Ureter (tissue), 1 donor: ENCODE results near the gene GP5. TPM values are rescaled to one million over a fixed set of nuclear protein-coding genes. Genes with fewer than 3 reads are reported as not detected.

ENCODE experiments used
- DNase-seq: peaks from one replicate; pipeline ENCODE4 v3.0.0-alpha.2; 2020; ENCODE audit warnings: low spot score
- total RNA-seq: library from RNA; stranded (reverse); gene quantifications from one replicate; pipeline ENCODE4 v1.2.4, GENCODE V29; 2023
- donor health status: DM: yes; HTN: yes; CAD: no.

The GP5 gene
- 0.21 TPM for total RNA-seq

GRCh38 chr3:194399166-194399565 lies at the start of gene GP5:
Gene GP5 (minus strand): TSS chr3:194399266. CDS start chr3:194398282, 984 bp downstream.
- no peak for DNase-seq

- DNase-seq: no peak
Observed at GRCh38 chr3:194447657-194448056, 48.6 kb upstream of the GP5 start.

- no peak for DNase-seq
Observed at GRCh38 chr3:194447161-194447560, 48.1 kb upstream of the GP5 start.

GRCh38 chr3:194446754-194447153 lies 47.7 kb upstream of the GP5 start:
- no peak for DNase-seq

GRCh38 chr3:194446172-194446571 lies 47.1 kb upstream of the GP5 start:
- no peak for DNase-seq

GRCh38 chr3:194443901-194444300 lies 44.8 kb upstream of the GP5 start:
- no peak for DNase-seq

- DNase-seq: no peak
Observed at GRCh38 chr3:194440756-194441155, 41.7 kb upstream of the GP5 start.

- DNase-seq: no peak
Observed at GRCh38 chr3:194439881-194440550, 41.0 kb upstream of the GP5 start.

- DNase-seq: no peak
Observed at GRCh38 chr3:194434503-194434902, 35.4 kb upstream of the GP5 start.

GRCh38 chr3:194431554-194431953 lies 32.5 kb upstream of the GP5 start:
- no peak for DNase-seq

GRCh38 chr3:194425399-194425798 lies 26.3 kb upstream of the GP5 start:
- DNase-seq: no peak

GRCh38 chr3:194424953-194425352 lies 25.9 kb upstream of the GP5 start:
- DNase-seq: no peak

GRCh38 chr3:194424373-194424772 lies 25.3 kb upstream of the GP5 start:
- no peak for DNase-seq

- DNase-seq: no peak
Observed at GRCh38 chr3:194423317-194423716, 24.3 kb upstream of the GP5 start.

- DNase-seq: no peak
Observed at GRCh38 chr3:194422188-194422587, 23.1 kb upstream of the GP5 start.

- DNase-seq: no peak
Observed at GRCh38 chr3:194418671-194419070, 19.6 kb upstream of the GP5 start.

- DNase-seq: no peak
Observed at GRCh38 chr3:194407423-194407822, 8.4 kb upstream of the GP5 start.

- no peak for DNase-seq
Observed at GRCh38 chr3:194405766-194406165, 6.7 kb upstream of the GP5 start.

GRCh38 chr3:194404365-194405140 lies 5.5 kb upstream of the GP5 start:
- no peak for DNase-seq

- DNase-seq: no peak
Observed at GRCh38 chr3:194401868-194402329, 2.8 kb upstream of the GP5 start.

GRCh38 chr3:194401346-194401745 lies 2.3 kb upstream of the GP5 start:
- no peak for DNase-seq

GRCh38 chr3:194399874-194400411 lies 877 bp upstream of the GP5 start:
- no peak for DNase-seq

- DNase-seq: no peak
Observed at GRCh38 chr3:194397757-194398312, 1.2 kb downstream of the GP5 start.
